Body of pancreas (tissue), 4 donors: ENCODE data around the gene CMBL. TPM values are rescaled to one million over a fixed set of nuclear protein-coding genes. Genes with fewer than 3 reads are reported as not detected.

Experiments
- ATAC-seq: fragments of 150-250 bp; one replicate; pipeline ENCODE4 v1.9.1; 2016
- DNase-seq, 4 donors: peaks; one replicate each; pipeline ENCODE4 v3.0.0-alpha.2; 2019
- H3K27ac ChIP-seq, 4 donors: fragments of 200-600 bp; sonication (generic); 1 replicate in 3 of 4; 2 replicates in 1 of 4; pipeline versions ENCODE4 v1.5.1 to v1.6.1; 2016 to 2019; ENCODE audit warnings: mild to moderate bottlenecking in 1 of 4, mixed read lengths in 1 of 4, moderate library complexity in 1 of 4
- H3K27me3 ChIP-seq, 2 donors: fragments of 200-600 bp; sonication (generic); one replicate each; pipeline ENCODE4 v1.6.0; 2016; ENCODE audit warnings: mild to moderate bottlenecking in 1 of 2
- H3K36me3 ChIP-seq, 2 donors: fragments of 200-600 bp; sonication (generic); replicated peaks in 1 of 2; 2 replicates each; pipeline ENCODE4 v1.5.1; 2016; ENCODE audit warnings: low read depth in 2 of 2; ENCODE audit not compliant: insufficient read depth in 1 of 2
- H3K4me1 ChIP-seq: fragments of 200-600 bp; sonication (generic); one replicate; pipeline ENCODE4 v1.6.0; 2016
- H3K4me3 ChIP-seq, 2 donors: fragments of 200-600 bp; sonication (generic); 1 replicate in 1 of 2; 2 replicates in 1 of 2; pipeline ENCODE4 v1.5.1; 2016 to 2019
- H3K9me3 ChIP-seq, 3 donors: fragments of 200-600 bp; sonication (generic); 1 replicate in 2 of 3; 2 replicates in 1 of 3; pipeline ENCODE4 v1.5.1; 2016
- POLR2A ChIP-seq, 3 donors: fragments of 450-650 bp; IDR thresholded peaks; one replicate each; pipeline ENCODE4 v1.6.1; 2016; ENCODE audit warnings: antibody characterized with exemption in 3 of 3, mild to moderate bottlenecking in 2 of 3
- WGBS, 2 donors: methylation state at CpG; one replicate each; pipeline ENCODE4 v1.1.5; 2017; 5-methylcytosine and 5-hydroxymethylcytosine counted together
- intact Hi-C: fragments of 100-400 bp; cut with DNase I; formaldehyde crosslinking; loops from one replicate; pipeline ENCODE4 v1.15.1; 2023
- total RNA-seq, 2 donors: library from RNA; depleted of rRNA; stranded (reverse); fragments of >200 nt; gene quantifications; one replicate each; pipeline ENCODE4 v1.1.0, GENCODE V29; 2016
- TF ChIP-seq, protein P1 (sequence below), 7 experiments: fragments of 450-650 bp in 4 of 7; fragments of 200-600 bp in 3 of 7; sonication (generic) in 3 of 7; IDR thresholded peaks; one replicate each; pipeline ENCODE4 v1.5.1; 2016 to 2019; ENCODE audit warnings: antibody characterized with exemption in 7 of 7

CMBL gene
- total RNA-seq, 2 donors from 2014 or later: 4.4 to 4.9 TPM

DNA sequence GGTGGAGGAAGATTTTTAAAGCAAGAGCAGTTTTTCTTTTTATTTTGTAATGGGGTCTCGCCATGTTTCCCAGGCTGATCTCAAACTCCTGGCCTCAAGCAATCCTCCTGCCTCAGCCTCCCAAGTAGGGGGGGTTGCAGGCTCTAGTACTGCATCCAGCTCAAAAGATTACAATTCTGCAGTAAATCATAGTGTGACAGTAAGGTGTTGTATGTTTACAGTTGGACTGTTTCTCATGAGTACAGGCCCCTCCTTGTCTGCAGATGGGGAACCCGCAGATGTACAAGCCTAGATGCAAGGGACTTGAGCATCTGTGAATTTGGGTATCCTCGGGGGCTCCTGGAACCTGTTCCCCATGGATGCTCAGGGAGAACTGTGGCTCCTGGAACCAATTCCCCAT lies 54.3 kb downstream of the CMBL start:
- Histone ChIP-seq H3K36me3 (peaks cover 13 to 21% of the 10 kb centered on the region in 2 donors), H3K27ac (no peak overlapping the region), H3K4me3 (no peak overlapping the region), H3K27me3 (no peaks in the 10 kb centered on the region), H3K9me3 (no peaks in the 10 kb centered on the region), H3K4me1 (peaks cover 30% of the 10 kb centered on the region)
- WGBS, 2 donors: 85 to 100% methylated on average over 2 to 3 of the region's 3 CpGs
- intact Hi-C loops: loop anchor here (10.0 kb wide), 1 partner anchor 131 kb away; no protein-coding TSS in a partner anchor
- no peak for TF ChIP-seq POLR2A (IDR thresholded peaks at IDR 0.05)
- TF ChIP-seq, protein P1, sequence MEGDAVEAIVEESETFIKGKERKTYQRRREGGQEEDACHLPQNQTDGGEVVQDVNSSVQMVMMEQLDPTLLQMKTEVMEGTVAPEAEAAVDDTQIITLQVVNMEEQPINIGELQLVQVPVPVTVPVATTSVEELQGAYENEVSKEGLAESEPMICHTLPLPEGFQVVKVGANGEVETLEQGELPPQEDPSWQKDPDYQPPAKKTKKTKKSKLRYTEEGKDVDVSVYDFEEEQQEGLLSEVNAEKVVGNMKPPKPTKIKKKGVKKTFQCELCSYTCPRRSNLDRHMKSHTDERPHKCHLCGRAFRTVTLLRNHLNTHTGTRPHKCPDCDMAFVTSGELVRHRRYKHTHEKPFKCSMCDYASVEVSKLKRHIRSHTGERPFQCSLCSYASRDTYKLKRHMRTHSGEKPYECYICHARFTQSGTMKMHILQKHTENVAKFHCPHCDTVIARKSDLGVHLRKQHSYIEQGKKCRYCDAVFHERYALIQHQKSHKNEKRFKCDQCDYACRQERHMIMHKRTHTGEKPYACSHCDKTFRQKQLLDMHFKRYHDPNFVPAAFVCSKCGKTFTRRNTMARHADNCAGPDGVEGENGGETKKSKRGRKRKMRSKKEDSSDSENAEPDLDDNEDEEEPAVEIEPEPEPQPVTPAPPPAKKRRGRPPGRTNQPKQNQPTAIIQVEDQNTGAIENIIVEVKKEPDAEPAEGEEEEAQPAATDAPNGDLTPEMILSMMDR (IDR thresholded peaks at IDR 0.05): no peak
- ATAC-seq: no peak
- no peak for DNase-seq

DNA sequence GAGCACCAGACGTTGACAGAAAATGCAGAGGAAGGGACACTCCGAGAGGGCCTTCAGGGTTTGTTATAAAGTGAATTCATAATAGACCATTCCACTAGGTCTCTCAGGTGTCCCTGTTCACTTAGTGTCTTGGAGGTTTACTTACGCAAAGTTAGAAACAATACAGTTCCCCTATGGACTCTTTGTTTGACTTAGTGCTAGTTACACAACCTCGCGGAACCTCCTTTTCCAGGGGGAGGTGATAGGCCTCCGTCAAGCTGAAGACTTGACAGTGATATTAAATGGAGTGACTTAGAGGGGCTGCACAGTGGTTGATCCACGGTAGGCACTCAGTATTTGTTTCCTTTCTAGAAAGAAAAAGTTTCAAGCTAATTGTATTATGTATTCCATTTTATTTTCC lies 56.3 kb downstream of the CMBL start:
- H3K27me3 ChIP-seq: no peaks in the 10 kb centered on the region
- no peak overlapping the region for H3K27ac ChIP-seq
- H3K36me3 ChIP-seq: peaks cover 7 to 8% of the 10 kb centered on the region in 2 donors
- intact Hi-C loops: loop anchor here (10.0 kb wide), 1 partner anchor 133 kb away; no protein-coding TSS in a partner anchor
- H3K4me3 ChIP-seq: peak overlapping the region; percentile 64 to 89
- ATAC-seq (no peak), DNase-seq (no peak)
- H3K4me1 ChIP-seq: peaks cover 32% of the 10 kb centered on the region
- H3K9me3 ChIP-seq: no peaks in the 10 kb centered on the region
- TF ChIP-seq, protein P1 (IDR thresholded peaks at IDR 0.05): no peak
- no peak for TF ChIP-seq POLR2A (IDR thresholded peaks at IDR 0.05)
- WGBS, 2 donors: 13 to 29% methylated on average over 7 of the region's 7 CpGs

DNA sequence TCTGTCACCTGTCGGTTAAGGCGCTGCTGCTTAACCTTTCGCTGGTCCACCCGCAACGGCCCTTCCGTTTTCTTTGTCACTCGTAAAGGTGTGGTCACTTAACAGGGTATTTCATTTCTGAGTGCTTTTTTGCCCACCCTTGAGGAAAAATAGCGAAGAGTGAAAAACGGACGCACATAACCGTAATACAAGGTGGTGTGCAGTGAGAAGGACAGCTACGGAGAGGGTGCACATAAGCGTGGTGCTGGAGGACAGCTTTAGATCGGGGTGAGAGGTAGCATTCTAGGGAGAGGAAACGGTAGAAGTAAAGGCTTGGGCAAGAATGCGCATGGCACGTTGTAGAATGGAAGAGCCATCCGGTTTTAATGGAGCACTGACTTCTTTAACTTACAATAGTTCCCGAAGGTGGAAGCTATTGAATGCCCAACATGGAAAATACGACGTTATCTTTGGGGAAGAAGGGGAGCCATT lies 56.9 kb downstream of the CMBL start:
- ATAC-seq: no peak
- TF ChIP-seq POLR2A (IDR thresholded peaks at IDR 0.05): no peak
- TF ChIP-seq, protein P1 (IDR thresholded peaks at IDR 0.05): no peak
- Histone ChIP-seq H3K27me3 (no peaks in the 10 kb centered on the region), H3K27ac (peak overlapping the region; percentile 92 to 96 (median 95)), H3K4me3 (peak overlapping the region; percentile 64 to 89), H3K4me1 (peaks cover 32% of the 10 kb centered on the region), H3K36me3 (peaks cover 1 to 4% of the 10 kb centered on the region in 2 donors), H3K9me3 (no peaks in the 10 kb centered on the region)
- WGBS, 2 donors: 0% methylated on average over 18 to 20 of the region's 21 CpGs
- DNase-seq: no peak
- intact Hi-C loops: loop anchor here (10.0 kb wide), 1 partner anchor 134 kb away; no protein-coding TSS in a partner anchor

DNA sequence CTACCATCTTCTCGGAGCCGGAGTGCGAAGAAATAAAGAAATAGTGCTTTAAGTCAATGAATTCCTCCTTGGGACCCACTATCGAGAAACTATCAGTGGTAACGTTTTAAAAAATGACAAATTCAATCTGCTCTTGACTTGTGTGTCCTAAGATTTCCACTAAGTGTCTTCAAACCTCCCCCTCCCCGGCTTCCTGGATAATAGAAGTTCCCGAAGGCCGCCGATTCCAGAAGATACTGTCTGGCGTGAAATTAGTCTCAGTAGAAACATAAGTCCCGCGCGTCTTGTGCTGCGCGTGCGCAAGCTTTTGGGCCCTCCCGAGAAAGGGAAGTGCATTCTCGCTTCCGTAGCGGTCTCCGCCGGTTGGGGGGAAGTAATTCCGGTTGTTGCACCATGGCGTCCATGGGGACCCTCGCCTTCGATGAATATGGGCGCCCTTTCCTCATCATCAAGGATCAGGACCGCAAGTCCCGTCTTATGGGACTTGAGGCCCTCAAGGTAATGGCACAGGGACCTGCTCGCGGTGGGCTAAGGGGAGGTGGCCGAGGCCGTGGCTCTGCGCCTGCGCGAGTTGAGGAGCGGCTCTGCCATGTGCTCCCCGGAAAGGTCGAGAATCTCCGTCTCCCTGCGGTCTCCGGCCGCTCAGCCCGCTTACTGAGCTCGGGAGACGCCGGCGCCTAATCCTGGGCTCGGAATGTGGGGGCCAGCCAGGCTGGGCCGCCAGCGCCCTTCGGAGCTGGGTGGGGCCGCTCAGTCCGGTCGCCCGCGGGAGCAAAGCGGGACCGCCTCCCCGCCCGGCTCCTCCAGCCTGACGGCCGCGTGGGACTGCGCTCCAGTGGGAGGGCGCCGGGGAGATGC lies 57.5 kb downstream of the CMBL start, which contains the start of gene CCT5:
TSS of gene CCT5 (plus strand) at position 333 of the 858 bp plus-strand sequence. CDS start at position 394, 61 bp downstream.
- peak; percentile 93 to 97 (median 95) for DNase-seq
- intact Hi-C loops: loop anchor here (10.0 kb wide), 2 partner anchors 135 to 705 kb away; partner anchors contain the start of gene SEMA5A
- H3K36me3 ChIP-seq: peaks cover 0 to 2% of the 10 kb centered on the region in 2 donors
- peaks cover 32% of the 10 kb centered on the region for H3K4me1 ChIP-seq
- H3K27ac ChIP-seq: peak within 1 kb of the TSS; percentile 92 to 96 (median 95)
- peak within 1 kb of the TSS; percentile 64 to 89 for H3K4me3 ChIP-seq
- no peaks in the 10 kb centered on the region for H3K9me3 ChIP-seq
- ATAC-seq: peak; percentile 94
- TF ChIP-seq POLR2A (IDR thresholded peaks at IDR 0.05): peak; percentile 12 to 78 (median 70)
- TF ChIP-seq, protein P1 (IDR thresholded peaks at IDR 0.05): peak in 1 of 7 experiments; percentile 21
- H3K27me3 ChIP-seq: no peaks in the 10 kb centered on the region
- 0 to 1% methylated on average over 16 to 66 of the region's 67 CpGs for WGBS, 2 donors
